Measurements from ENCODE around the gene BRD3. TPM values are rescaled to one million over a fixed set of nuclear protein-coding genes. Genes with fewer than 3 reads are reported as not detected.

Gene BRD3
- total RNA-seq, 1 donor from 2014 or later: 35.5 TPM

DNA sequence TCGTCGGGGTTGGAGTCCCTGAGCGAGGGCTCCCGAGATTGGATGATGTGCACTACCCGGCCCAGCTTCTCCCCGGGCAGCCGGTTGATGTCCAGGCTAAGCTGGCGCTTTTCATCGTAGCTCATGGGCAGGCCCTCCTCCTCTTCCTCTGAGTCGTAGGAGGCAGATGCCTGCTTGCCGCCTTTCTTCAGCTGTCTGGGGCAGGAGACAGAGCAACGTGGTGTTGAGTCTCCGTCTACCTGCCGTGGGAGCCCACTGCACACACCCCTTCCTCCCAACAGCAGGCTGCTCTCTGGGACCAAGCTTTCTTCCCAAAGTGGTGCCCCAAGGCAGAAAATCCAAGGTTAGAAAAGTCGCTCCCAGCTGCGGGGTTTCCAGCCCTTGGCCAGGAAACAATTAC is 31.7 kb downstream of the BRD3 start:
- ATAC-seq: no peak
- Histone ChIP-seq H3K4me3 (no peak overlapping the region), H3K27me3 (ENCODE audit: low read depth) (no peaks in the 10 kb centered on the region), H3K9me3 (no peaks in the 10 kb centered on the region), H3K27ac (no peak overlapping the region), H3K4me1 (peaks cover 2% of the 10 kb centered on the region), H3K36me3 (peaks cover 90% of the 10 kb centered on the region)
- no peak for TF ChIP-seq CTCF (IDR thresholded peaks at IDR 0.05)
- DNase-seq: no peak
- intact Hi-C loops (cut with DNase I): no loop called here

- no peak for ATAC-seq
- no peak overlapping the region for H3K4me3 ChIP-seq
- no peak overlapping the region for H3K27ac ChIP-seq
- TF ChIP-seq CTCF (IDR thresholded peaks at IDR 0.05): no peak
- no peaks in the 10 kb centered on the region for H3K9me3 ChIP-seq
- H3K27me3 ChIP-seq (ENCODE audit: low read depth): no peaks in the 10 kb centered on the region
- peaks cover 90% of the 10 kb centered on the region for H3K36me3 ChIP-seq
- no peak for DNase-seq
- H3K4me1 ChIP-seq: no peaks in the 10 kb centered on the region
- intact Hi-C loops (cut with DNase I): no loop called here
Measured at GRCh38 chr9:134035041-134036039, 32.5 kb downstream of the BRD3 start.

DNA sequence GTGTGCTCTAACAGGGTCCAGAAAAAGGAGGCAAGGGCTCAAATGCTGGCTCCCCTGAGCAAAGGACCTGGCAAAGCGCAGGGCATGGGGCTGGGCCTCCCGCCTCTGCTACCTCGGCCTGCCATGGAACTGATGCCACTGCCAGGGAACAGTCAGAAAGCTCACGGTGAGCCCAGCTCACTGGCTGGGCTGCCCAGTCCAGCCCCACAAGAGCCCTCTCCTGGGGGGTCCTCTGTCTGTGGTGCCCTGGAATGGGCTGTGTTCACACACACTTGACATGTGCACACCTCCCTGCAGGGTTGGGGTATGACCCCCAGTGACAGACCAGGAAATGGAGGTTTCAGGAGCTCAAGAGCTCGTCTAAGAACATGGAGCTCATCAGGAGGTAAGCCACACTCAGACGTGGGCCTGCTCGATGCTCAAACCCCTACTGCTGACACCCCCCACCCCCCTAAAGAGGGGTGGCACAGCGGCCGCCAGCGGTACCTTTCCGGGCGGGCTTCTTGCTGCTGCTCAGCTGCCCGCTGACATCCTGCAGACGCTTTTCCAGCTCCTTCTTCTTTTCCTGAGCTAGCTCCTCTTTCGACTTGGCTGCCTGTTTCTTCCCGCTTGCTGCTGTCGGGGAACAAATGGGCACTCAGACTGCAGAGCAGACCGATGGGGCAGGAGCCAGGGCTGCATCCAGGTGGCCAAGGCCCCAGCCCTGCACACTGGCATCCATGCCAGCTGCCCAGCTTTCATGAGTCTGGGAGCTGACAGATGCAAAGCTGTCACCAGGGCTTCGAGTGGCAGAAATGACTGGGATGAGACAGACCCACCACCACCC is 33.4 kb downstream of the BRD3 start:
- Histone ChIP-seq H3K4me3 (no peak overlapping the region), H3K27me3 (ENCODE audit: low read depth) (no peaks in the 10 kb centered on the region), H3K4me1 (no peaks in the 10 kb centered on the region), H3K36me3 (peaks cover 83% of the 10 kb centered on the region), H3K27ac (no peak overlapping the region), H3K9me3 (no peaks in the 10 kb centered on the region)
- DNase-seq (no peak), ATAC-seq (no peak)
- intact Hi-C loops (cut with DNase I): no loop called here
- TF ChIP-seq CTCF (IDR thresholded peaks at IDR 0.05): no peak

DNA sequence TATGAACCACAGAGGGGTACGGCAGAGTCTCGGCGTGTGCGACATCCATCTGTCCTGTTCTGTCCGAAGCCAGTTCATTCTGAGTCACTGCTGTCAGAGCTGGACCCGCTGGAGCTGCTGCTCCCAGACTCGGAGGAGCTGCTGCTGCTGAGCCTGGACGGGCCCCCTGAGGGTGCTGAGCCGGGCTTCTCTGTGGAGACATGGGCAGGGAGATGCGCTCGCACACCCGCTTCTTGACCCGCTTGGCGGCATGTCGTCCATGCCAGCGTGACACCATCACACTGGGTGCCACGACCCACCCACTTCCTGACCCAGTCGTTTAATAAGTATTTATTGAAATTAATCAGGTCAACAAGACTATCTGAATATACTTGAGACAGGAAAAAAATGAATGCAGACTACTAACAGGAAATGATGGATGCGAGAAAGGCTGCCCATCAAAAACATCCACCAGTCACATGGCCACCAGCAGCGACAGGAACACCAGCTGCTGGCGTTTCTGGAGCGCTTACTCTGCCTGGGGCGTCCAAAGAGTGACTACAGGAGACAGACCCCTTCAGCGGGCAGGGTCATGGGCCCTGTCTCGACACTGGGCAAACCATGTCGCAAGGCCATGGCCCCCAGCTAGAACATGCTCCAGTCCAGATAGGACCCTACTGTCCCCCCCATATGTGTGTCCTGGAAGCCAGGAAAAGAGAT is 34.2 kb downstream of the BRD3 start:
- ATAC-seq (no peak), DNase-seq (no peak)
- H3K9me3 ChIP-seq: no peaks in the 10 kb centered on the region
- no peaks in the 10 kb centered on the region for H3K4me1 ChIP-seq
- H3K27ac ChIP-seq: no peak overlapping the region
- TF ChIP-seq CTCF (IDR thresholded peaks at IDR 0.05): no peak
- intact Hi-C loops (cut with DNase I): no loop called here
- H3K27me3 ChIP-seq (ENCODE audit: low read depth): no peaks in the 10 kb centered on the region
- peaks cover 79% of the 10 kb centered on the region for H3K36me3 ChIP-seq
- no peak overlapping the region for H3K4me3 ChIP-seq
